DMS153 (cell line): Measurements from ENCODE around the gene PPAN.
A peak's percentile ranks its signal among the peaks of the same experiment; 100 is the strongest.

Experiments
- DNase-seq: peaks from one replicate; lab custom pipeline; 2025; lab: John Stamatoyannopoulos, UW

The PPAN gene

GRCh38 chr19:10092648-10093294 lies 13.4 kb upstream of the PPAN start:
- no peak for DNase-seq

- DNase-seq, result no peak
These were observed 12.6 kb upstream of the PPAN start for GRCh38 chr19:10093295-10094186.

- no peak for DNase-seq
These were observed 10.6 kb upstream of the PPAN start for GRCh38 chr19:10095622-10095947.

- peak; percentile 85 for DNase-seq
These were observed 10.1 kb upstream of the PPAN start for GRCh38 chr19:10095948-10096614.

GRCh38 chr19:10096615-10096963 lies 9.6 kb upstream of the PPAN start:
- peak; percentile 30 for DNase-seq

GRCh38 chr19:10100163-10100785 lies 5.9 kb upstream of the PPAN start:
- no peak for DNase-seq

- no peak for DNase-seq
These were observed 3.4 kb upstream of the PPAN start for GRCh38 chr19:10102787-10103236.

- no peak for DNase-seq
These were observed 2.0 kb upstream of the PPAN start for GRCh38 chr19:10104130-10104513.

- no peak for DNase-seq
These were observed 1.3 kb upstream of the PPAN start for GRCh38 chr19:10104665-10105508.

GRCh38 chr19:10105509-10106099 lies 558 bp upstream of the PPAN start:
- no peak for DNase-seq

- no peak for DNase-seq
These were observed 1.1 kb downstream of the PPAN start for GRCh38 chr19:10107254-10107653.

- DNase-seq, result no peak
These were observed 1.7 kb downstream of the PPAN start for GRCh38 chr19:10107817-10108367.

- DNase-seq, result no peak
These were observed 3.4 kb downstream of the PPAN start for GRCh38 chr19:10109528-10109927.

GRCh38 chr19:10110076-10110971 lies 4.2 kb downstream of the PPAN start:
- no peak for DNase-seq

GRCh38 chr19:10110972-10111317 lies 4.8 kb downstream of the PPAN start:
- no peak for DNase-seq

GRCh38 chr19:10111405-10111811 lies 5.2 kb downstream of the PPAN start, which contains the start of gene P2RY11:
TSS of gene P2RY11 (plus strand) at chr19:10111693. CDS start at chr19:10111722, 29 bp downstream.
- no peak for DNase-seq

- DNase-seq, result no peak
These were observed 6.0 kb downstream of the PPAN start for GRCh38 chr19:10112037-10112761.

GRCh38 chr19:10112895-10113591 lies 6.9 kb downstream of the PPAN start:
- DNase-seq, result no peak

- no peak for DNase-seq
These were observed 7.4 kb downstream of the PPAN start for GRCh38 chr19:10113592-10113963.
